CD14-positive monocyte (primary cell): ENCODE data around the gene ALG14. TPM values are rescaled to one million over a fixed set of nuclear protein-coding genes. Genes with fewer than 3 reads are reported as not detected.
"Not testable (repeated sequence)": the region's sequence is repeated elsewhere in the genome, so short reads cannot be mapped to it uniquely, and the experiment has no call there.

ENCODE experiments used
- DNase-seq, 3 donors: peaks; one replicate each; pipeline ENCODE4 v3.0.0-alpha.2; 2011 to 2022
- H2AFZ ChIP-seq: 2 replicates; pipeline ENCODE4 v1.6.0; 2012; ENCODE audit warnings: mild to moderate bottlenecking, low read depth, low read length, inconsistent platforms; ENCODE audit not compliant: insufficient read depth, poor library complexity, severe bottlenecking
- H3K27ac ChIP-seq, 2 donors: 1 replicate in 1 of 2; 2 replicates in 1 of 2; pipeline ENCODE4 v1.5.1; 2012 to 2013; ENCODE audit warnings: low read length in 2 of 2, control low read depth in 1 of 2, inconsistent platforms in 1 of 2, low read depth in 1 of 2, mild to moderate bottlenecking in 1 of 2
- H3K27me3 ChIP-seq, 2 donors: one replicate each; pipeline versions ENCODE4 v1.6.0 to v1.6.1; 2011 to 2013; ENCODE audit warnings: low read length in 2 of 2; ENCODE audit not compliant: control insufficient read depth in 2 of 2, insufficient read depth in 2 of 2
- H3K36me3 ChIP-seq, 2 donors: replicated peaks in 1 of 2; 1 replicate in 1 of 2; 2 replicates in 1 of 2; pipeline versions ENCODE4 v1.5.1 to v1.6.1; 2012 to 2013; ENCODE audit warnings: low read length in 2 of 2, control low read depth in 1 of 2, inconsistent platforms in 1 of 2, mild to moderate bottlenecking in 1 of 2; ENCODE audit not compliant: insufficient read depth in 2 of 2, control insufficient read depth in 1 of 2
- H3K4me1 ChIP-seq, 2 donors: 1 replicate in 1 of 2; 2 replicates in 1 of 2; pipeline versions ENCODE4 v1.5.1 to v1.6.1; 2012 to 2013; ENCODE audit warnings: low read length in 2 of 2, control low read depth in 1 of 2, inconsistent platforms in 1 of 2, mild to moderate bottlenecking in 1 of 2, moderate library complexity in 1 of 2; ENCODE audit not compliant: insufficient read depth in 2 of 2, control insufficient read depth in 1 of 2
- H3K4me2 ChIP-seq: replicated peaks from 2 replicates; pipeline ENCODE3; 2012; ENCODE audit warnings: low read length, moderate library complexity, mild to moderate bottlenecking; ENCODE audit not compliant: poor library complexity, severe bottlenecking; ENCODE audit errors: extremely low read depth
- H3K4me3 ChIP-seq, 3 experiments: fragments of 200-600 bp in 1 of 3; sonication (generic) in 1 of 3; replicated peaks in 1 of 3; 1 replicate in 2 of 3; 2 replicates in 1 of 3; pipeline ENCODE4 v1.5.1; 2011 to 2013; ENCODE audit warnings: low read length in 3 of 3, mild to moderate bottlenecking in 3 of 3, control low read depth in 2 of 3, low read depth in 2 of 3, inconsistent platforms in 1 of 3, moderate library complexity in 1 of 3
- H3K79me2 ChIP-seq: 2 replicates; pipeline ENCODE4 v1.6.0; 2012; ENCODE audit warnings: mild to moderate bottlenecking, control low read depth, inconsistent platforms, low read length, moderate library complexity; ENCODE audit not compliant: insufficient read depth
- H3K9ac ChIP-seq: 2 replicates; pipeline ENCODE4 v1.6.0; 2017; ENCODE audit warnings: low read length, mild to moderate bottlenecking; ENCODE audit not compliant: insufficient read depth, poor library complexity, severe bottlenecking
- H3K9me3 ChIP-seq, 2 donors: replicated peaks in 1 of 2; 1 replicate in 1 of 2; 2 replicates in 1 of 2; pipeline versions ENCODE4 v1.5.1 to v1.6.1; 2012 to 2013; ENCODE audit warnings: low read length in 2 of 2, control low read depth in 1 of 2; ENCODE audit not compliant: control insufficient read depth in 1 of 2, insufficient read depth in 1 of 2
- H4K20me1 ChIP-seq: 2 replicates; pipeline ENCODE4 v1.6.0; 2012; ENCODE audit warnings: mild to moderate bottlenecking, low read length, control low read depth, moderate library complexity; ENCODE audit not compliant: insufficient read depth
- H3K27ac Mint-ChIP-seq, 7 donors: one replicate each; pipeline ENCODE4 v1.8.0; 2020; ENCODE audit warnings: mild to moderate bottlenecking in 7 of 7, mixed read lengths in 7 of 7, moderate library complexity in 6 of 7, inconsistent platforms in 2 of 7
- H3K27me3 Mint-ChIP-seq, 3 donors: one replicate each; pipeline ENCODE4 v1.8.0; 2021 to 2022; ENCODE audit warnings: low read depth in 3 of 3, mild to moderate bottlenecking in 3 of 3, mixed read lengths in 3 of 3, moderate library complexity in 3 of 3, inconsistent platforms in 1 of 3
- H3K36me3 Mint-ChIP-seq, 2 donors: one replicate each; pipeline ENCODE4 v1.8.0; 2020; ENCODE audit warnings: mixed read lengths in 2 of 2, inconsistent platforms in 1 of 2, mild to moderate bottlenecking in 1 of 2
- H3K4me1 Mint-ChIP-seq: one replicate; pipeline ENCODE4 v1.8.0; 2020; ENCODE audit warnings: mild to moderate bottlenecking, mixed read lengths
- H3K4me3 Mint-ChIP-seq, 2 donors: one replicate each; pipeline ENCODE4 v1.8.0; 2020; ENCODE audit warnings: mild to moderate bottlenecking in 2 of 2, mixed read lengths in 2 of 2, moderate library complexity in 1 of 2
- H3K9me3 Mint-ChIP-seq, 7 donors: one replicate each; pipeline ENCODE4 v1.8.0; 2020 to 2022; ENCODE audit warnings: mixed read lengths in 7 of 7, mild to moderate bottlenecking in 6 of 7, moderate library complexity in 6 of 7, inconsistent platforms in 2 of 7
- WGBS: methylation state at CpG from one replicate; pipeline ENCODE4 v1.1.5; 2013; ENCODE audit warnings: missing lambda C conversion rate; ENCODE audit not compliant: insufficient coverage; 5-methylcytosine and 5-hydroxymethylcytosine counted together
- intact Hi-C, 2 donors: fragments of 100-400 bp; cut with micrococcal nuclease; formaldehyde crosslinking; loops; one replicate each; pipeline versions ENCODE4 v1.15.0 to v1.15.1; 2023
- polyA plus RNA-seq, 3 donors: library from polyadenylated mRNA; depleted of rRNA in 1 of 3; unstranded in 2 of 3; stranded (reverse) in 1 of 3; fragments of 300-500 nt in 2 of 3; fragments of >200 nt in 1 of 3; fragmentation: Illumina TruSeq in 2 of 3; gene quantifications; 1 replicate in 2 of 3; 2 replicates in 1 of 3; pipeline ENCODE4 v1.2.3, GENCODE V29; 2012 to 2021
- TF ChIP-seq, protein P1 (sequence below): fragments of 200-600 bp; IDR thresholded peaks from one replicate; pipeline ENCODE4 v1.8.0; 2022; ENCODE audit warnings: antibody characterized with exemption, mild to moderate bottlenecking

The ALG14 gene
- polyA plus RNA-seq, 3 donors, result 0.27 to 5.5 (median 4.4) TPM

- Histone ChIP-seq H3K4me2 (no peak overlapping the region), H3K79me2 (no peaks in the 10 kb centered on the region), H3K9ac (no peak overlapping the region), H3K4me1 (no peaks in the 10 kb centered on the region), H4K20me1 (no peaks in the 10 kb centered on the region), H3K27me3 (no peaks in the 10 kb centered on the region), H2AFZ (no peak overlapping the region), H3K36me3 (no peaks in the 10 kb centered on the region), H3K4me3 (no peak overlapping the region), H3K27ac (no peak overlapping the region), H3K9me3 (no peaks in the 10 kb centered on the region)
- Mint-ChIP-seq H3K27ac (no peak overlapping the region), H3K27me3 (no peaks in the 10 kb centered on the region), H3K36me3 (no peaks in the 10 kb centered on the region), H3K4me3 (no peak overlapping the region), H3K9me3 (peaks cover 0 to 1% (median 0%) of the 10 kb centered on the region in 7 donors), H3K4me1 (no peaks in the 10 kb centered on the region)
- no peak for DNase-seq
- TF ChIP-seq, protein P1, sequence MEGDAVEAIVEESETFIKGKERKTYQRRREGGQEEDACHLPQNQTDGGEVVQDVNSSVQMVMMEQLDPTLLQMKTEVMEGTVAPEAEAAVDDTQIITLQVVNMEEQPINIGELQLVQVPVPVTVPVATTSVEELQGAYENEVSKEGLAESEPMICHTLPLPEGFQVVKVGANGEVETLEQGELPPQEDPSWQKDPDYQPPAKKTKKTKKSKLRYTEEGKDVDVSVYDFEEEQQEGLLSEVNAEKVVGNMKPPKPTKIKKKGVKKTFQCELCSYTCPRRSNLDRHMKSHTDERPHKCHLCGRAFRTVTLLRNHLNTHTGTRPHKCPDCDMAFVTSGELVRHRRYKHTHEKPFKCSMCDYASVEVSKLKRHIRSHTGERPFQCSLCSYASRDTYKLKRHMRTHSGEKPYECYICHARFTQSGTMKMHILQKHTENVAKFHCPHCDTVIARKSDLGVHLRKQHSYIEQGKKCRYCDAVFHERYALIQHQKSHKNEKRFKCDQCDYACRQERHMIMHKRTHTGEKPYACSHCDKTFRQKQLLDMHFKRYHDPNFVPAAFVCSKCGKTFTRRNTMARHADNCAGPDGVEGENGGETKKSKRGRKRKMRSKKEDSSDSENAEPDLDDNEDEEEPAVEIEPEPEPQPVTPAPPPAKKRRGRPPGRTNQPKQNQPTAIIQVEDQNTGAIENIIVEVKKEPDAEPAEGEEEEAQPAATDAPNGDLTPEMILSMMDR, result no peak
- intact Hi-C loops, result no loop called here
- WGBS, result 100% methylated on average over 1 of the region's 5 CpGs
Measured at GRCh38 chr1:95049935-95050334, 22.8 kb downstream of the ALG14 start.

- Histone ChIP-seq H3K79me2 (no peaks in the 10 kb centered on the region), H3K9me3 (no peaks in the 10 kb centered on the region)
- TF ChIP-seq, protein P1, result no peak
Measured at GRCh38 chr1:95048317-95048716, 24.4 kb downstream of the ALG14 start.

GRCh38 chr1:95047624-95048023 is 25.1 kb downstream of the ALG14 start:
- H3K36me3 Mint-ChIP-seq, H3K4me1 ChIP-seq, H2AFZ ChIP-seq, H3K9me3 ChIP-seq, H3K9ac ChIP-seq, H4K20me1 ChIP-seq, H3K27ac Mint-ChIP-seq, H3K4me3 ChIP-seq, H3K27me3 ChIP-seq, H3K4me3 Mint-ChIP-seq, DNase-seq, H3K9me3 Mint-ChIP-seq, H3K27ac ChIP-seq, H3K79me2 ChIP-seq, H3K4me2 ChIP-seq, H3K27me3 Mint-ChIP-seq, H3K36me3 ChIP-seq, intact Hi-C loops, H3K4me1 Mint-ChIP-seq: not testable (repeated sequence)
- WGBS, result no CpG with 5 or more reads among the region's 3 CpGs

More at GRCh38 chr1:95048317-95048716, 24.4 kb downstream of the ALG14 start:
- H3K27me3 Mint-ChIP-seq, result no peaks in the 10 kb centered on the region
- no peaks in the 10 kb centered on the region for H3K27me3 ChIP-seq
- no peak overlapping the region for H3K4me2 ChIP-seq
- no peaks in the 10 kb centered on the region for H4K20me1 ChIP-seq
- no peaks in the 10 kb centered on the region for H3K36me3 ChIP-seq
- no peak overlapping the region for H3K27ac ChIP-seq
- no peak overlapping the region for H3K27ac Mint-ChIP-seq
- no peak overlapping the region for H3K4me3 Mint-ChIP-seq
- no CpG with 5 or more reads among the region's 3 CpGs for WGBS
- intact Hi-C loops, result no loop called here
- H3K4me1 ChIP-seq, result no peaks in the 10 kb centered on the region
- H3K9ac ChIP-seq, result no peak overlapping the region
- H3K9me3 Mint-ChIP-seq, result peaks cover 0 to 1% (median 0%) of the 10 kb centered on the region in 7 donors
- H3K36me3 Mint-ChIP-seq, result no peaks in the 10 kb centered on the region
- no peak for DNase-seq
- H3K4me3 ChIP-seq, result no peak overlapping the region
- H3K4me1 Mint-ChIP-seq, result no peaks in the 10 kb centered on the region
- no peak overlapping the region for H2AFZ ChIP-seq
